Activated CD4-positive, alpha-beta T cell treated with anti-CD3 and anti-CD28 coated beads, Interleukin-2, amount 10 ng/mL, durations not matched to agents 24 days and 14 days (primary cell): ENCODE data around the gene PRAMEF1. TPM values are rescaled to one million over a fixed set of nuclear protein-coding genes. Genes with fewer than 3 reads are reported as not detected.
"Not testable (repeated sequence)": the region's sequence is repeated elsewhere in the genome, so short reads cannot be mapped to it uniquely, and the experiment has no call there.

Experiments
- DNase-seq: peaks from one replicate; pipeline ENCODE4 v3.0.0; 2022
- H3K27ac Mint-ChIP-seq: one replicate; pipeline ENCODE4 v1.8.0; 2022; ENCODE audit warnings: mild to moderate bottlenecking, mixed read lengths
- H3K27me3 Mint-ChIP-seq: one replicate; pipeline ENCODE4 v1.8.0; 2022; ENCODE audit warnings: mixed read lengths
- H3K36me3 Mint-ChIP-seq: one replicate; pipeline ENCODE4 v1.8.0; 2022; ENCODE audit warnings: low read depth, mild to moderate bottlenecking, mixed read lengths
- H3K4me1 Mint-ChIP-seq: one replicate; pipeline ENCODE4 v1.8.0; 2021; ENCODE audit warnings: mixed read lengths
- H3K4me3 Mint-ChIP-seq: one replicate; pipeline ENCODE4 v1.8.0; 2022; ENCODE audit warnings: mild to moderate bottlenecking, moderate library complexity, mixed read lengths
- H3K9me3 Mint-ChIP-seq: one replicate; pipeline ENCODE4 v1.8.0; 2021; ENCODE audit warnings: mixed read lengths
- intact Hi-C: fragments of 100-400 bp; cut with micrococcal nuclease; formaldehyde crosslinking; loops from one replicate; pipeline ENCODE4 v1.15.1; 2023
- total RNA-seq: library from RNA; stranded (reverse); gene quantifications from 2 replicates; pipeline ENCODE4 v1.2.3, GENCODE V29; 2022

PRAMEF1 gene, protein sequence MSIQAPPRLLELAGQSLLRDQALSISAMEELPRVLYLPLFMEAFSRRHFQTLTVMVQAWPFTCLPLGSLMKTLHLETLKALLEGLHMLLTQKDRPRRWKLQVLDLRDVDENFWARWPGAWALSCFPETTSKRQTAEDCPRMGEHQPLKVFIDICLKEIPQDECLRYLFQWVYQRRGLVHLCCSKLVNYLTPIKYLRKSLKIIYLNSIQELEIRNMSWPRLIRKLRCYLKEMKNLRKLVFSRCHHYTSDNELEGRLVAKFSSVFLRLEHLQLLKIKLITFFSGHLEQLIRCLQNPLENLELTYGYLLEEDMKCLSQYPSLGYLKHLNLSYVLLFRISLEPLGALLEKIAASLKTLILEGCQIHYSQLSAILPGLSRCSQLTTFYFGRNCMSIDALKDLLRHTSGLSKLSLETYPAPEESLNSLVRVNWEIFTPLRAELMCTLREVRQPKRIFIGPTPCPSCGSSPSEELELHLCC
- not detected in 2 replicates for total RNA-seq

GRCh38 chr1:12791097-12791496 lies at the start of gene PRAMEF1:
TSS of gene PRAMEF1 (plus strand) at chr1:12791397. CDS start at chr1:12793228, 1,831 bp downstream.
- H3K4me1 Mint-ChIP-seq, H3K9me3 Mint-ChIP-seq, DNase-seq, H3K27ac Mint-ChIP-seq, H3K36me3 Mint-ChIP-seq, H3K4me3 Mint-ChIP-seq, H3K27me3 Mint-ChIP-seq, intact Hi-C loops: not testable (repeated sequence)

GRCh38 chr1:12741946-12742345 lies 49.3 kb upstream of the PRAMEF1 start:
- Mint-ChIP-seq H3K9me3 (peaks cover 6% of the 10 kb centered on the region), H3K4me1 (peaks cover 4% of the 10 kb centered on the region), H3K4me3 (no peak overlapping the region), H3K27me3 (peaks cover 19% of the 10 kb centered on the region), H3K36me3 (no peaks in the 10 kb centered on the region), H3K27ac (no peak overlapping the region)
- no peak for DNase-seq
- intact Hi-C loops, result no loop called here

- Mint-ChIP-seq H3K9me3 (peaks cover 17% of the 10 kb centered on the region), H3K4me1 (peaks cover 4% of the 10 kb centered on the region), H3K4me3 (no peak overlapping the region), H3K27me3 (peaks cover 14% of the 10 kb centered on the region), H3K27ac (no peak overlapping the region), H3K36me3 (no peaks in the 10 kb centered on the region)
- intact Hi-C loops, result no loop called here
- no peak for DNase-seq
These were observed 45.8 kb upstream of the PRAMEF1 start for GRCh38 chr1:12745126-12745991.

DNA sequence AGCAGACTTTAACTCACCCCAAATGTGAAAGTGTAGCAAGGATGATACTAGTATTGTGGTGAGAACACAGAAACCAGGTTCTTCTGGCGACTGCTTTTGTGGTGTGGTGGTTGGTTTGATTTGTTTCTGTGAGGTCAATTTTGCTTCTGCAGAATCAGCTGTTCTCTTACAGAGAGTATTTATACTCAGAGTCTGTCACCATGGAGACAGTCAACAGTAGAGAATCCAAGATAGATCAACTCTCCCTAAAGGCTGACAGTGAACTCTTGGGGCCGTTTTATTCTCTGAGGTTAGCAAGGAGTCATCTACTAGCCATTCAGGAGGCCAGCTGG lies 45.2 kb upstream of the PRAMEF1 start, which contains the start of gene CFAP107:
Gene CFAP107 (plus strand): TSS at position 209 of the 332 bp plus-strand sequence. CDS start 231 bp downstream, outside the sequence.
- Mint-ChIP-seq H3K9me3 (peaks cover 18% of the 10 kb centered on the region), H3K4me1 (peaks cover 4% of the 10 kb centered on the region), H3K27me3 (peaks cover 16% of the 10 kb centered on the region), H3K36me3 (no peaks in the 10 kb centered on the region), H3K27ac (no peak within 1 kb of the TSS), H3K4me3 (no peak within 1 kb of the TSS)
- intact Hi-C loops, result no loop called here
- no peak for DNase-seq

- no peak for DNase-seq
- Mint-ChIP-seq H3K27ac (no peak overlapping the region), H3K36me3 (no peaks in the 10 kb centered on the region), H3K4me3 (no peak overlapping the region), H3K27me3 (peaks cover 18% of the 10 kb centered on the region), H3K9me3 (peaks cover 18% of the 10 kb centered on the region), H3K4me1 (peaks cover 4% of the 10 kb centered on the region)
- intact Hi-C loops, result no loop called here
These were observed 42.3 kb upstream of the PRAMEF1 start for GRCh38 chr1:12748778-12749355.

- H3K36me3 Mint-ChIP-seq, result no peaks in the 10 kb centered on the region
- no peak overlapping the region for H3K27ac Mint-ChIP-seq
- H3K27me3 Mint-ChIP-seq, result peaks cover 18% of the 10 kb centered on the region
- no peak for DNase-seq
- intact Hi-C loops, result no loop called here
- peaks cover 3% of the 10 kb centered on the region for H3K9me3 Mint-ChIP-seq
- H3K4me1 Mint-ChIP-seq, result no peaks in the 10 kb centered on the region
- H3K4me3 Mint-ChIP-seq, result no peak overlapping the region
These were observed 36.5 kb upstream of the PRAMEF1 start for GRCh38 chr1:12754738-12755137.

DNA sequence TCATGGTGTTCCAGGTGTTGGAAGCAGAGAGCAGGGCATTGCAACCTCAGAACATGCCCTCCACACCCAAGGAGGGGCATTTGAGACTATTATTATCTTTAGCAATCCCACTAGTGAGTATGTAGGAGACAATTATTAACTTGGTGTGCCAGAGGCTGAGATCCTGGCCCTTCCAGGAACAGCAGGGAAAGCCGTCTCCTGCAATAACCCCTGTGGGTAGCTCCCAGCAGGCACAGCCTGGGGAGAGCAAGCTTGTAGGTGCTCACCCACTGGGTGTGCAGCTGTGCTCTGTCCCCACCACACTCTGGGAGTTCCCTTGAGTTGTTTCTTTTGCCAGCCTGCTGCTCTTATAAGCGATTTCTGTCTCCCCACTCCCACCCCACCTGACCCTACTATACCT lies 34.9 kb upstream of the PRAMEF1 start:
- Mint-ChIP-seq H3K36me3 (no peaks in the 10 kb centered on the region), H3K9me3 (no peaks in the 10 kb centered on the region), H3K27me3 (peaks cover 16% of the 10 kb centered on the region), H3K4me1 (no peaks in the 10 kb centered on the region), H3K27ac (no peak overlapping the region), H3K4me3 (no peak overlapping the region)
- intact Hi-C loops, result no loop called here
- no peak for DNase-seq

- Mint-ChIP-seq H3K36me3 (no peaks in the 10 kb centered on the region), H3K9me3 (no peaks in the 10 kb centered on the region), H3K27ac (no peak overlapping the region), H3K27me3 (peaks cover 16% of the 10 kb centered on the region), H3K4me1 (no peaks in the 10 kb centered on the region), H3K4me3 (no peak overlapping the region)
- intact Hi-C loops, result no loop called here
- no peak for DNase-seq
These were observed 34.3 kb upstream of the PRAMEF1 start for GRCh38 chr1:12756768-12757413.

GRCh38 chr1:12757836-12758235 lies 33.4 kb upstream of the PRAMEF1 start:
- Mint-ChIP-seq H3K4me3 (no peak overlapping the region), H3K27me3 (peaks cover 15% of the 10 kb centered on the region), H3K27ac (no peak overlapping the region), H3K36me3 (no peaks in the 10 kb centered on the region), H3K9me3 (no peaks in the 10 kb centered on the region), H3K4me1 (no peaks in the 10 kb centered on the region)
- DNase-seq, result no peak
- intact Hi-C loops, result no loop called here

- H3K27me3 Mint-ChIP-seq, result peaks cover 8% of the 10 kb centered on the region
- H3K4me1 Mint-ChIP-seq, result no peaks in the 10 kb centered on the region
- no peaks in the 10 kb centered on the region for H3K36me3 Mint-ChIP-seq
- intact Hi-C loops, result no loop called here
- no peak overlapping the region for H3K4me3 Mint-ChIP-seq
- no peak overlapping the region for H3K27ac Mint-ChIP-seq
- H3K9me3 Mint-ChIP-seq, result no peaks in the 10 kb centered on the region
- no peak for DNase-seq
These were observed 30.9 kb upstream of the PRAMEF1 start for GRCh38 chr1:12760256-12760795.

DNA sequence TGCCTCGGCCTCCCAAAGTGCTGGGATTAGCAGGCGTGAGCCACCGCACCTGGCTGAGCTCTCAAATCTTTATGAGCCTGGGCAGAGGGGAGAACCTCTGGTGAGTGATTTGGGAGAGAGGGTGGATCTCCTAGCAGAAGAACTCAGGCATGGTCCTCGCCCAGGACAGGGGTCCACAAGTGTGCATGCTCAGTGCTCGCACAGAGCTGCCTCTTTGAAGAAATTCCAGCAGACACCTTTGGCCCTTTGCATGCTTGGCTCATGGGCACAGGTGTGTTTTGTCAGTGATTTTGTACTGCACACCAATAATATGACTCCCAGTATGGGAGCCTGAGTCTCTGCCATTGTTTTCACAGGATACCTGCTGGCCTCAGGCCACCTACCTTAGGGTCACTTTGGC lies 29.4 kb upstream of the PRAMEF1 start:
- intact Hi-C loops, result no loop called here
- peaks cover 10% of the 10 kb centered on the region for H3K27me3 Mint-ChIP-seq
- no peak for DNase-seq
- H3K27ac Mint-ChIP-seq, result no peak overlapping the region
- no peaks in the 10 kb centered on the region for H3K36me3 Mint-ChIP-seq
- no peak overlapping the region for H3K4me3 Mint-ChIP-seq
- H3K4me1 Mint-ChIP-seq, result no peaks in the 10 kb centered on the region
- no peaks in the 10 kb centered on the region for H3K9me3 Mint-ChIP-seq

DNA sequence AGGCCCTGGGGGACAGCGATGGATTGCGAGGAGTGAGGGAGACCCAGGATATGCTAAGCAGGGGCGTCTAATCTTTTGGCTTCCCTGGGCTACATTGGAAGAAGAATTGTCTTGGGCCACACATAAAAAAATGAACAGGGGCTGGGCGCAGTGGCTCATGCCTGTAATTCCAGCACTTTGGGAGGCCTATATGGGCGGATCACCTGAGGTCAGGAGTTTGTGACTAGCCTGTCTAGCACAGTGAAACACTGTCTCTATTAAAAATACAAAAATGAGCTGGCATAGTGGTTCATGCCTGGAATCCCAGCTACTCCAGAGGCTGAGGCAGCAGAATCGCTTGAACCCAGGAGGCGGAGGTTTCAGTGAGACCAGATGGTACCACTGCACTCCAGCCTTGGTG lies 28.4 kb upstream of the PRAMEF1 start:
- Mint-ChIP-seq H3K36me3 (no peaks in the 10 kb centered on the region), H3K27ac (no peak overlapping the region)

DNA sequence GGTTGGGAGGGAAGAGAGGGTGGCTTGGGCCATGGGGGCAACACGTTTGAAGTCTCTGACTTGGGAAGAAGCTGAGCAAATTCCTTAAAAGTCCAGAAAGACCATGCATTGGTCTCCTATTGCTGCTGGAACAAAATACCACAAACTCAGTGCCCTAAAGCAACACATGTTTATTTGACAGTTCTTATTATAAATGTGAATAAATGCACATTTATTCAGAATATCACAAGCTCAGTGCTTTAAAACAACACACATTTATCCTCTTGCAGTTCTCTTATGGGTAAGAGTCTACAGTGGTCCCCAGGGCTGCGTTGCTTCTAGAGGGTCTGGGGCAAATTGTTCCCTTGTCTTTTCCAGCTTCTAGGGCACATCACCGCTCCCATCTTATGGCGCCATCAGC lies 27.7 kb upstream of the PRAMEF1 start:
- no peaks in the 10 kb centered on the region for H3K36me3 Mint-ChIP-seq
- peaks cover 8% of the 10 kb centered on the region for H3K27me3 Mint-ChIP-seq
- H3K4me3 Mint-ChIP-seq, result no peak overlapping the region
- DNase-seq, result no peak
- no peak overlapping the region for H3K27ac Mint-ChIP-seq
- intact Hi-C loops, result no loop called here
- no peaks in the 10 kb centered on the region for H3K4me1 Mint-ChIP-seq
- H3K9me3 Mint-ChIP-seq, result no peaks in the 10 kb centered on the region

More for the DNA sequence above, 28.4 kb upstream of the PRAMEF1 start:
- no peak for DNase-seq
- Mint-ChIP-seq H3K9me3 (no peaks in the 10 kb centered on the region), H3K4me3 (no peak overlapping the region), H3K4me1 (no peaks in the 10 kb centered on the region), H3K27me3 (peaks cover 13% of the 10 kb centered on the region)
- intact Hi-C loops, result no loop called here
